GM12873 (cell line): ENCODE results near the gene RNF32.

Experiments
- CTCF ChIP-seq: IDR thresholded peaks from 2 replicates; pipeline ENCODE4 v1.5.1; 2012; ENCODE audit warnings: low read depth, mild to moderate bottlenecking, moderate library complexity, low read length, control low read depth; ENCODE audit not compliant: insufficient read depth; ENCODE audit errors: missing control alignments

The RNF32 gene

GRCh38 chr7:156677374-156678054 lies 36.9 kb downstream of the RNF32 start:
- no peak for TF ChIP-seq CTCF

GRCh38 chr7:156680281-156680680 lies 39.7 kb downstream of the RNF32 start:
- TF ChIP-seq CTCF: no peak

GRCh38 chr7:156682928-156683327 lies 42.4 kb downstream of the RNF32 start:
- TF ChIP-seq CTCF: no peak

- no peak for TF ChIP-seq CTCF
Measured at GRCh38 chr7:156684251-156684650, 43.7 kb downstream of the RNF32 start.

- no peak for TF ChIP-seq CTCF
Measured at GRCh38 chr7:156684661-156685060, 44.1 kb downstream of the RNF32 start.

- no peak for TF ChIP-seq CTCF
Measured at GRCh38 chr7:156691764-156692163, 51.2 kb downstream of the RNF32 start.

GRCh38 chr7:156692849-156693248 lies 52.3 kb downstream of the RNF32 start:
- no peak for TF ChIP-seq CTCF
